Activated CD8-positive, alpha-beta memory T cell treated with anti-CD3 and anti-CD28 coated beads, Interleukin-2, amount 50 U/mL, for 1 hour (primary cell): Measurements from ENCODE around the gene ZFYVE21.
"Not testable (repeated sequence)": the region's sequence is repeated elsewhere in the genome, so short reads cannot be mapped to it uniquely, and the experiment has no call there.

Source experiments
- DNase-seq: peaks from one replicate; pipeline ENCODE4 v3.0.0-alpha.2; 2020; ENCODE audit errors: extremely low read depth

The ZFYVE21 gene

GRCh38 chr14:103715052-103716000 is at the start of gene ZFYVE21, which contains the start of gene XRCC3:
TSS of gene ZFYVE21 (plus strand) at chr14:103715810. CDS start at chr14:103715842, 32 bp downstream.
TSS of gene XRCC3 (minus strand) at chr14:103715451. CDS start at chr14:103711087, 4,364 bp downstream.
- peak; percentile 99 for DNase-seq

- DNase-seq, result no peak
Observed at GRCh38 chr14:103667671-103668070, 47.9 kb upstream of the ZFYVE21 start.

GRCh38 chr14:103668117-103668516 is 47.5 kb upstream of the ZFYVE21 start:
- DNase-seq, result no peak

GRCh38 chr14:103669370-103669769 is 46.2 kb upstream of the ZFYVE21 start:
- no peak for DNase-seq

GRCh38 chr14:103671911-103672310 is 43.7 kb upstream of the ZFYVE21 start:
- no peak for DNase-seq

- DNase-seq, result no peak
Observed at GRCh38 chr14:103675957-103676356, 39.7 kb upstream of the ZFYVE21 start.

GRCh38 chr14:103676881-103677675 is 38.5 kb upstream of the ZFYVE21 start:
- no peak for DNase-seq

- peak; percentile 5 for DNase-seq
Observed at GRCh38 chr14:103679351-103679750, 36.3 kb upstream of the ZFYVE21 start.

- DNase-seq, result no peak
Observed at GRCh38 chr14:103680491-103681231, 34.9 kb upstream of the ZFYVE21 start.

GRCh38 chr14:103683139-103683538 is 32.5 kb upstream of the ZFYVE21 start:
- DNase-seq, result no peak

- DNase-seq, result no peak
Observed at GRCh38 chr14:103684471-103684870, 31.1 kb upstream of the ZFYVE21 start.

GRCh38 chr14:103684871-103685270 is 30.7 kb upstream of the ZFYVE21 start:
- no peak for DNase-seq

- no peak for DNase-seq
Observed at GRCh38 chr14:103685276-103686211, 30.1 kb upstream of the ZFYVE21 start.

- DNase-seq, result no peak
Observed at GRCh38 chr14:103686831-103687485, 28.7 kb upstream of the ZFYVE21 start.

GRCh38 chr14:103687712-103688111 is 27.9 kb upstream of the ZFYVE21 start:
- no peak for DNase-seq

GRCh38 chr14:103688441-103688840 is 27.2 kb upstream of the ZFYVE21 start:
- DNase-seq, result no peak

- DNase-seq, result no peak
Observed at GRCh38 chr14:103688906-103689902, 26.4 kb upstream of the ZFYVE21 start.

GRCh38 chr14:103690332-103690731 is 25.3 kb upstream of the ZFYVE21 start:
- no peak for DNase-seq

- not testable (repeated sequence) for DNase-seq
Observed at GRCh38 chr14:103691655-103692054, 24.0 kb upstream of the ZFYVE21 start.
